ENCODE results near the gene LEP.

DNA sequence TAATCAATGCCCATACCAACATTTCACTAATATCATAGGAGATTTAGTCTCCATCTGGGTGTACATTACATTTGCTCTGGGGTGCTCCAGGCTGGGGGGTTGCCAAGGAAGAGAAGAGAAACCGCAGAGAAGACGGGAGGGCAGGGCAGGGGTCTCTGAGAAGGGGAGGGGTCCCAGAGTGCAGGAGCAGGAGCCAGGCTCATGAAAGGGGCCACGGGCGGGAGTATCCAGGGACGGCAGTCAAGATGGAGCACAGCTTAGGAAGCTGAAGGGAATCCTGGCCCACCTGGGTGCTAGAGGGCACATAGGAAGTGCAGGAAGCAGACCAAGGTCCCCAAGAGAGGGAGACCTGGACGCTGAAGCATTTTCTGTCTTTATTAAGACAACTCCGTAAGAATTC is 2.2 kb downstream of the LEP start:
- TF ChIP-seq, protein P1, sequence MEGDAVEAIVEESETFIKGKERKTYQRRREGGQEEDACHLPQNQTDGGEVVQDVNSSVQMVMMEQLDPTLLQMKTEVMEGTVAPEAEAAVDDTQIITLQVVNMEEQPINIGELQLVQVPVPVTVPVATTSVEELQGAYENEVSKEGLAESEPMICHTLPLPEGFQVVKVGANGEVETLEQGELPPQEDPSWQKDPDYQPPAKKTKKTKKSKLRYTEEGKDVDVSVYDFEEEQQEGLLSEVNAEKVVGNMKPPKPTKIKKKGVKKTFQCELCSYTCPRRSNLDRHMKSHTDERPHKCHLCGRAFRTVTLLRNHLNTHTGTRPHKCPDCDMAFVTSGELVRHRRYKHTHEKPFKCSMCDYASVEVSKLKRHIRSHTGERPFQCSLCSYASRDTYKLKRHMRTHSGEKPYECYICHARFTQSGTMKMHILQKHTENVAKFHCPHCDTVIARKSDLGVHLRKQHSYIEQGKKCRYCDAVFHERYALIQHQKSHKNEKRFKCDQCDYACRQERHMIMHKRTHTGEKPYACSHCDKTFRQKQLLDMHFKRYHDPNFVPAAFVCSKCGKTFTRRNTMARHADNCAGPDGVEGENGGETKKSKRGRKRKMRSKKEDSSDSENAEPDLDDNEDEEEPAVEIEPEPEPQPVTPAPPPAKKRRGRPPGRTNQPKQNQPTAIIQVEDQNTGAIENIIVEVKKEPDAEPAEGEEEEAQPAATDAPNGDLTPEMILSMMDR (IDR thresholded peaks at IDR 0.05; ENCODE audit: low read depth, low read length, missing input control), result no peak
- TF ChIP-seq TAF1 (conservative IDR thresholded peaks at IDR 0.05) (no peak), FOXA1 (IDR thresholded peaks at IDR 0.05) (no peak), GABPA (IDR thresholded peaks at IDR 0.05 in 1 of 2, conservative IDR thresholded peaks at IDR 0.05 in 1 of 2) (no peak), SP1 (IDR thresholded peaks at IDR 0.05) (no peak), RAD21 (IDR thresholded peaks at IDR 0.05) (no peak), HNF4G (IDR thresholded peaks at IDR 0.05) (no peak), JUND (IDR thresholded peaks at IDR 0.05) (no peak), YY1 (IDR thresholded peaks at IDR 0.05) (no peak)
- TF ChIP-seq, protein P2, sequence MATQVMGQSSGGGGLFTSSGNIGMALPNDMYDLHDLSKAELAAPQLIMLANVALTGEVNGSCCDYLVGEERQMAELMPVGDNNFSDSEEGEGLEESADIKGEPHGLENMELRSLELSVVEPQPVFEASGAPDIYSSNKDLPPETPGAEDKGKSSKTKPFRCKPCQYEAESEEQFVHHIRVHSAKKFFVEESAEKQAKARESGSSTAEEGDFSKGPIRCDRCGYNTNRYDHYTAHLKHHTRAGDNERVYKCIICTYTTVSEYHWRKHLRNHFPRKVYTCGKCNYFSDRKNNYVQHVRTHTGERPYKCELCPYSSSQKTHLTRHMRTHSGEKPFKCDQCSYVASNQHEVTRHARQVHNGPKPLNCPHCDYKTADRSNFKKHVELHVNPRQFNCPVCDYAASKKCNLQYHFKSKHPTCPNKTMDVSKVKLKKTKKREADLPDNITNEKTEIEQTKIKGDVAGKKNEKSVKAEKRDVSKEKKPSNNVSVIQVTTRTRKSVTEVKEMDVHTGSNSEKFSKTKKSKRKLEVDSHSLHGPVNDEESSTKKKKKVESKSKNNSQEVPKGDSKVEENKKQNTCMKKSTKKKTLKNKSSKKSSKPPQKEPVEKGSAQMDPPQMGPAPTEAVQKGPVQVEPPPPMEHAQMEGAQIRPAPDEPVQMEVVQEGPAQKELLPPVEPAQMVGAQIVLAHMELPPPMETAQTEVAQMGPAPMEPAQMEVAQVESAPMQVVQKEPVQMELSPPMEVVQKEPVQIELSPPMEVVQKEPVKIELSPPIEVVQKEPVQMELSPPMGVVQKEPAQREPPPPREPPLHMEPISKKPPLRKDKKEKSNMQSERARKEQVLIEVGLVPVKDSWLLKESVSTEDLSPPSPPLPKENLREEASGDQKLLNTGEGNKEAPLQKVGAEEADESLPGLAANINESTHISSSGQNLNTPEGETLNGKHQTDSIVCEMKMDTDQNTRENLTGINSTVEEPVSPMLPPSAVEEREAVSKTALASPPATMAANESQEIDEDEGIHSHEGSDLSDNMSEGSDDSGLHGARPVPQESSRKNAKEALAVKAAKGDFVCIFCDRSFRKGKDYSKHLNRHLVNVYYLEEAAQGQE (IDR thresholded peaks at IDR 0.05), result no peak
- TF ChIP-seq, protein P3, sequence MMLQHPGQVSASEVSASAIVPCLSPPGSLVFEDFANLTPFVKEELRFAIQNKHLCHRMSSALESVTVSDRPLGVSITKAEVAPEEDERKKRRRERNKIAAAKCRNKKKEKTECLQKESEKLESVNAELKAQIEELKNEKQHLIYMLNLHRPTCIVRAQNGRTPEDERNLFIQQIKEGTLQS (IDR thresholded peaks at IDR 0.05), result no peak
- TF ChIP-seq, protein P4, sequence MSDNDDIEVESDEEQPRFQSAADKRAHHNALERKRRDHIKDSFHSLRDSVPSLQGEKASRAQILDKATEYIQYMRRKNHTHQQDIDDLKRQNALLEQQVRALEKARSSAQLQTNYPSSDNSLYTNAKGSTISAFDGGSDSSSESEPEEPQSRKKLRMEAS (IDR thresholded peaks at IDR 0.05), result no peak

Data from liver (tissue), 3 donors.